MCF 10A (cell line): ENCODE results near the gene TCF25. TPM values are rescaled to one million over a fixed set of nuclear protein-coding genes. Genes with fewer than 3 reads are reported as not detected.

ENCODE experiments used
- BruUV-seq: library from RNA; stranded (reverse); fragments of 400-500 nt; replicated peaks from 2 replicates; lab custom pipeline; 2021; lab: Mats Ljungman, UMichigan
- CTCF ChIA-PET: fragments of 300-600 bp; sonication (Branson Sonifier 250); formaldehyde crosslinking; extraction: SDS; loops from one replicate; lab custom pipeline; 2021; ENCODE audit warnings: antibody characterized with exemption, inconsistent platforms; lab: Yijun Ruan, JAX
- POLR2A ChIA-PET: fragments of 300-600, 350-650 bp; sonication (Branson Sonifier 250); formaldehyde crosslinking; extraction: SDS; loops from one replicate; lab custom pipeline; 2020; ENCODE audit warnings: antibody characterized with exemption, inconsistent platforms; lab: Yijun Ruan, JAX
- DNase-seq: peaks from one replicate; pipeline ENCODE4 v3.0.0-alpha.2; 2018; ENCODE audit not compliant: unreplicated experiment
- H3K27ac Mint-ChIP-seq: one replicate; pipeline ENCODE4 v1.8.0; 2022; ENCODE audit warnings: mild to moderate bottlenecking, low read depth, mixed read lengths; ENCODE audit not compliant: unreplicated experiment
- H3K27me3 Mint-ChIP-seq: one replicate; pipeline ENCODE4 v1.8.0; 2022; ENCODE audit warnings: mixed read lengths; ENCODE audit not compliant: insufficient read depth, unreplicated experiment
- H3K36me3 Mint-ChIP-seq: one replicate; pipeline ENCODE4 v1.8.0; 2022; ENCODE audit warnings: mild to moderate bottlenecking, moderate library complexity, mixed read lengths; ENCODE audit not compliant: insufficient read depth, unreplicated experiment
- H3K4me1 Mint-ChIP-seq: one replicate; pipeline ENCODE4 v1.8.0; 2022; ENCODE audit warnings: mixed read lengths; ENCODE audit not compliant: insufficient read depth, unreplicated experiment
- H3K4me3 Mint-ChIP-seq: one replicate; pipeline ENCODE4 v1.8.0; 2022; ENCODE audit warnings: mild to moderate bottlenecking, moderate library complexity, mixed read lengths; ENCODE audit not compliant: unreplicated experiment
- H3K9me3 Mint-ChIP-seq: one replicate; pipeline ENCODE4 v1.8.0; 2022; ENCODE audit warnings: mixed read lengths; ENCODE audit not compliant: unreplicated experiment
- intact Hi-C: fragments of 100-400 bp; cut with micrococcal nuclease; formaldehyde crosslinking; loops from 2 replicates; pipeline ENCODE4 v1.14.1; 2022
- total RNA-seq: library from RNA; stranded (reverse); gene quantifications from 2 replicates; pipeline ENCODE4 v1.2.3, GENCODE V29; 2022
- TF ChIP-seq, protein P1 (sequence below): fragments of 200-600 bp; IDR thresholded peaks from one replicate; pipeline ENCODE4 v1.8.0; 2022; ENCODE audit warnings: antibody characterized with exemption, mild to moderate bottlenecking; ENCODE audit not compliant: unreplicated experiment

TCF25 gene
- total RNA-seq, 1 experiment from 2014 or later = 239 TPM

DNA sequence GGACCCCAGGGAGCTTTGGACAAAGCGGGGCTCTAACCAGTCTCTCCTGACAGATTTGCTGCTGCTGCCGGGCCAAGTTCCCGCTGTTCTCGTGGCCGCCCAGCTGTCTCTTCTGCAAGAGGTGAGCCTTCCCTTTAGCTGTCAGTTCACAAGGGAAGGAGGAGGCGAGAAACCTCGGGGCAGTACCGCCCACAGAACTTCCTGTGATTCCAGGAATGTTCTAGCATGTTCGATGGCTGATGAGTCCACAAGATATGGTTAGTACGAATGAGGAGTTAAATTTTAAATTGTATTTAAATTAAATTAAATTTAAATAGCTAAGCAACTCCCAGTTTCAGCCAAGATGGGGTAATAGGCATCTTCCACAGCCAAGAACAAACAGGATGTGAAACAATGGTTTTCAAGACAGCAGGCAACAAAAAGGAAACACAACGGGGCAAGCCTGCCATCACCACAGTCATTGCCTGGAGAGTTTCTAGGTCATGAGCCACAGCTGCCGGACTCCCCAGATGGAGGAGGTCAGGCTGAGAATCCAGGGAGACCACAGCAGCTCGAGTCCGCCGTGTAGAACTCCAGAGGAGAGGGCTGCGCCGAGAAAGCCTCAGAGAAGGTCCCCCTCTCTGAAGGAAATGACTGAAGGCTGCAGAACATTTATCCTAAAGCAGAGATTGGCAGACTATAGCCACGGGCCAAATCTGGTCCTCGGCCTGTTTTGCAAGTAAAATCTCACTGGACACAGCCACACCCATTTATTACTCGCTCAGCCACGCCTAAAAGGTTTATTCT lies 9.5 kb upstream of the TCF25 start:
- CTCF ChIA-PET = interaction anchor here (0.5 to 5.6 kb wide), 5 partner anchors 158 to 230 kb away, joined by 3 to 56 read pairs (median 3); partner anchors contain the start of gene SPATA2L
- Mint-ChIP-seq H3K27ac (no peak overlapping the region), H3K36me3 (peaks cover 17% of the 10 kb centered on the region), H3K27me3 (no peaks in the 10 kb centered on the region), H3K4me3 (peak overlapping the region; percentile 11), H3K9me3 (no peaks in the 10 kb centered on the region), H3K4me1 (peaks cover 27% of the 10 kb centered on the region)
- intact Hi-C loops = no loop called here
- peak; percentile 44 for DNase-seq
- no TSS peak for BruUV-seq
- TF ChIP-seq, protein P1, sequence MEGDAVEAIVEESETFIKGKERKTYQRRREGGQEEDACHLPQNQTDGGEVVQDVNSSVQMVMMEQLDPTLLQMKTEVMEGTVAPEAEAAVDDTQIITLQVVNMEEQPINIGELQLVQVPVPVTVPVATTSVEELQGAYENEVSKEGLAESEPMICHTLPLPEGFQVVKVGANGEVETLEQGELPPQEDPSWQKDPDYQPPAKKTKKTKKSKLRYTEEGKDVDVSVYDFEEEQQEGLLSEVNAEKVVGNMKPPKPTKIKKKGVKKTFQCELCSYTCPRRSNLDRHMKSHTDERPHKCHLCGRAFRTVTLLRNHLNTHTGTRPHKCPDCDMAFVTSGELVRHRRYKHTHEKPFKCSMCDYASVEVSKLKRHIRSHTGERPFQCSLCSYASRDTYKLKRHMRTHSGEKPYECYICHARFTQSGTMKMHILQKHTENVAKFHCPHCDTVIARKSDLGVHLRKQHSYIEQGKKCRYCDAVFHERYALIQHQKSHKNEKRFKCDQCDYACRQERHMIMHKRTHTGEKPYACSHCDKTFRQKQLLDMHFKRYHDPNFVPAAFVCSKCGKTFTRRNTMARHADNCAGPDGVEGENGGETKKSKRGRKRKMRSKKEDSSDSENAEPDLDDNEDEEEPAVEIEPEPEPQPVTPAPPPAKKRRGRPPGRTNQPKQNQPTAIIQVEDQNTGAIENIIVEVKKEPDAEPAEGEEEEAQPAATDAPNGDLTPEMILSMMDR = no peak
- POLR2A ChIA-PET = interaction anchor here (0.6 to 2.6 kb wide), 9 partner anchors 9 to 177 kb away, joined by 3 to 32 read pairs (median 3); partner anchors contain the start of genes CDK10, SPATA2L and TCF25

DNA sequence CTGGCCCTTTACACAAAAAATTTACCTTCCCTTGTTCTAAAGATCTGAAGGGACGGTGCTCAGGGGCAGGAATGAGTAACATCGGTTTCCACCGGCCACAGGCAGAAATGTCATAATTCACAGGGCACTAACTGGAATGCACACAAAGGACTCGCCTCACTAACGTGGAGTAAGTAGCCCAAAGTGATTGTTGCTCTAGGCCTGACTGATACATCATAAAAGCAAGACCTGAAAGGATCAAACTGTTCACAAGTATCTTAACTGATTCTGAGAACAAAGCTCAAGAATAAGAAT lies 8.9 kb upstream of the TCF25 start:
- no peaks in the 10 kb centered on the region for H3K27me3 Mint-ChIP-seq
- ChIA-PET CTCF (interaction anchor here (0.5 to 0.6 kb wide), 2 partner anchors 159 to 193 kb away, joined by 3 read pairs; no protein-coding TSS in a partner anchor), POLR2A (interaction anchor here (0.6 to 2.6 kb wide), 5 partner anchors 9 to 169 kb away, joined by 3 to 32 read pairs (median 3); partner anchors contain the start of genes SPATA2L and TCF25)
- H3K36me3 Mint-ChIP-seq = peaks cover 17% of the 10 kb centered on the region
- no TSS peak for BruUV-seq
- DNase-seq = peak; percentile 34
- intact Hi-C loops = no loop called here
- no peaks in the 10 kb centered on the region for H3K9me3 Mint-ChIP-seq
- no peak overlapping the region for H3K4me3 Mint-ChIP-seq
- TF ChIP-seq, protein P1 = no peak
- no peak overlapping the region for H3K27ac Mint-ChIP-seq
- peaks cover 27% of the 10 kb centered on the region for H3K4me1 Mint-ChIP-seq

DNA sequence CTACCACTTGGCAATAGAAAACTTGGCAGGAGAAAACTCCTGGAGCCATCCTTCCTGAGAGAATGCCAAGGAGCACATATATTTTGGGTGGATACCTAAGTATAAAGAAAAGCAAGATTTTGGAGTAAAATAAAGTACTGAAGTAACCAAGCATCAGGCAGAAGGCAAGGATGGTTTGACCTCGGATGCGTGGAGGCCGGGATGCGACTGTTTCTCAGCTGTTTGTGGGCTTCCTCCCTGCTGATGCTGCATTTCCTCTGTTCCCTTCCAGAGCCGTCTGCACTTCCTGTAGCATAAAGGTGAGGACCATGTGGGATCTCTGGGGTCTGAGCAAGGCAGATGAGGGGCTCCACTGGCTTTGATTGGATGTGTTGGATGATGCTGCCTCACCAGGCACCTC lies 5.5 kb upstream of the TCF25 start:
- ChIA-PET POLR2A (no interaction called here), CTCF (no interaction called here)
- no peaks in the 10 kb centered on the region for H3K27me3 Mint-ChIP-seq
- no TSS peak for BruUV-seq
- H3K27ac Mint-ChIP-seq = no peak overlapping the region
- no peak for DNase-seq
- H3K36me3 Mint-ChIP-seq = peaks cover 11% of the 10 kb centered on the region
- TF ChIP-seq, protein P1 = no peak
- intact Hi-C loops = no loop called here
- H3K9me3 Mint-ChIP-seq = no peaks in the 10 kb centered on the region
- H3K4me1 Mint-ChIP-seq = peaks cover 20% of the 10 kb centered on the region
- H3K4me3 Mint-ChIP-seq = no peak overlapping the region

DNA sequence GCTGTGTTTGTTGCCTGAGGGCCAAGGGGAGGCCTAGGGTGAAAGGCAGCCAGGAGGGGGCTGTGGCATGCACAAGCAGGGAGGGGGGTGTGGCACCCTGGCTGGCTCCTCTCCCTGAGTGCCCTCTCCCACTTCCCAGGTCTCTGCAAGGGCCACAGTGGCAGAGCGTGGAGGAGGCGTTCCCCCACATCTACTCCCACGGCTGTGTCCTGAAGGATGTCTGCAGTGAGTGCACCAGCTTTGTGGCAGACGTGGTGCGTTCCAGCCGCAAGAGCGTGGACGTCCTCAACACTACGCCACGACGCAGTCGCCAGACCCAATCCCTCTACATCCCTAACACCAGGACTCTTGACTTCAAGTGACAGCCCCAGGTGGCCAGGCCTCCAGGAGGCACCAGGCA lies 3.5 kb upstream of the TCF25 start:
- intact Hi-C loops = no loop called here
- DNase-seq = no peak
- ChIA-PET CTCF (interaction anchor here (4.5 kb wide), 1 partner anchor 9 kb away, joined by 24 read pairs; no protein-coding TSS in a partner anchor), POLR2A (no interaction called here)
- Mint-ChIP-seq H3K9me3 (no peaks in the 10 kb centered on the region), H3K36me3 (peaks cover 10% of the 10 kb centered on the region), H3K27ac (no peak overlapping the region), H3K27me3 (no peaks in the 10 kb centered on the region), H3K4me3 (no peak overlapping the region), H3K4me1 (peaks cover under 1% of the 10 kb centered on the region)
- BruUV-seq = no TSS peak
- TF ChIP-seq, protein P1 = no peak
